ENCODE measurements around the gene THSD8.
A peak's percentile ranks its signal among the peaks of the same experiment; 100 is the strongest.
"Not testable (repeated sequence)": the region's sequence is repeated elsewhere in the genome, so short reads cannot be mapped to it uniquely, and the experiment has no call there.

Gene THSD8

GRCh38 chr19:12792853-12793289 lies 9.0 kb upstream of the THSD8 start:
- TF ChIP-seq CTCF (IDR thresholded peaks at IDR 0.05) = no peak
- H3K4me3 ChIP-seq = peak overlapping the region; percentile 97
- peak; percentile 72 for DNase-seq (ENCODE audit: low spot score)
- H3K27ac ChIP-seq = peak overlapping the region; percentile 97 to 99

- Histone ChIP-seq H3K27ac (peak overlapping the region; percentile 97 to 99), H3K4me3 (peak overlapping the region; percentile 97)
- TF ChIP-seq CTCF (IDR thresholded peaks at IDR 0.05) = no peak
- DNase-seq (ENCODE audit: low spot score) = peak; percentile 95
Observed at GRCh38 chr19:12793290-12794195, 8.3 kb upstream of the THSD8 start.

- peak overlapping the region; percentile 97 for H3K4me3 ChIP-seq
- DNase-seq (ENCODE audit: low spot score) = peak; percentile 76
- H3K27ac ChIP-seq = peak overlapping the region; percentile 97 to 99
- TF ChIP-seq CTCF (IDR thresholded peaks at IDR 0.05) = no peak
Observed at GRCh38 chr19:12794196-12794941, 7.5 kb upstream of the THSD8 start.

- Histone ChIP-seq H3K4me3 (no peak overlapping the region), H3K27ac (no peak overlapping the region)
- TF ChIP-seq CTCF (IDR thresholded peaks at IDR 0.05) = no peak
- peak; percentile 78 for DNase-seq (ENCODE audit: low spot score)
Observed at GRCh38 chr19:12794971-12795381, 6.9 kb upstream of the THSD8 start.

- TF ChIP-seq CTCF (IDR thresholded peaks at IDR 0.05) = peak; percentile 80
- Histone ChIP-seq H3K27ac (peak overlapping the region; percentile 18 to 82), H3K4me3 (no peak overlapping the region)
- DNase-seq (ENCODE audit: low spot score) = peak; percentile 89
Observed at GRCh38 chr19:12796146-12797071, 5.5 kb upstream of the THSD8 start.

GRCh38 chr19:12797141-12797587 lies 4.7 kb upstream of the THSD8 start:
- no peak overlapping the region for H3K27ac ChIP-seq
- H3K4me3 ChIP-seq = no peak overlapping the region
- TF ChIP-seq CTCF (IDR thresholded peaks at IDR 0.05) = no peak
- DNase-seq (ENCODE audit: low spot score) = no peak

GRCh38 chr19:12797607-12798006 lies 4.3 kb upstream of the THSD8 start:
- not testable (repeated sequence) for H3K27ac ChIP-seq; H3K4me3 ChIP-seq; DNase-seq (ENCODE audit: low spot score)

Measured in coronary artery (tissue), 2 donors.